Lower lobe of right lung (tissue), 2 donors: Measurements from ENCODE around the gene RECQL5. TPM values are rescaled to one million over a fixed set of nuclear protein-coding genes. Genes with fewer than 3 reads are reported as not detected.

ENCODE experiments used
- ATAC-seq, 2 donors: fragments of 200-7000 bp; cut with Tn5 transposase; one replicate each; pipeline ENCODE4 v1.9.1; 2020 to 2022; ENCODE audit warnings: mild to moderate bottlenecking in 2 of 2, moderate library complexity in 2 of 2
- DNase-seq: peaks from one replicate; pipeline ENCODE4 v3.0.0-alpha.2; 2020
- H3K27ac ChIP-seq: fragments of 200-600 bp; one replicate; pipeline ENCODE4 v1.8.0; 2022
- H3K27me3 ChIP-seq: fragments of 200-600 bp; one replicate; pipeline ENCODE4 v1.8.0; 2022; ENCODE audit warnings: low read depth
- H3K36me3 ChIP-seq: fragments of 200-600 bp; one replicate; pipeline ENCODE4 v1.8.0; 2022; ENCODE audit warnings: mild to moderate bottlenecking
- H3K4me1 ChIP-seq: fragments of 200-600 bp; one replicate; pipeline ENCODE4 v1.8.0; 2022
- H3K4me3 ChIP-seq: fragments of 200-600 bp; one replicate; pipeline ENCODE4 v1.8.0; 2022; ENCODE audit warnings: mild to moderate bottlenecking
- H3K9me3 ChIP-seq: fragments of 200-600 bp; one replicate; pipeline ENCODE4 v1.8.0; 2022
- intact Hi-C: fragments of 100-400 bp; cut with DNase I; formaldehyde crosslinking; loops from one replicate; pipeline ENCODE4 v1.11.0; 2022
- total RNA-seq: library from RNA; stranded (reverse); fragmentation: NEBNext Ultra II Directional; extraction: Animal tissue kit (Norgen Biotek cat#: 25700); gene quantifications from one replicate; pipeline ENCODE4 v1.2.1, GENCODE V29; 2021
- TF ChIP-seq, protein P1 (sequence below): fragments of 200-600 bp; IDR thresholded peaks from one replicate; pipeline ENCODE4 v1.8.0; 2022; ENCODE audit warnings: antibody characterized with exemption, mild to moderate bottlenecking
- donor health status: DM: no; HTN: yes; CAD: no; lungs with severe emphysema.

Gene RECQL5
- total RNA-seq, 1 donor from 2014 or later: 39.4 TPM

- no peak overlapping the region for H3K27ac ChIP-seq
- intact Hi-C loops: no loop called here
- no peaks in the 10 kb centered on the region for H3K9me3 ChIP-seq
- no peak for DNase-seq
- no peak for ATAC-seq
- no peak overlapping the region for H3K4me3 ChIP-seq
- H3K27me3 ChIP-seq: no peaks in the 10 kb centered on the region
- peaks cover 49% of the 10 kb centered on the region for H3K4me1 ChIP-seq
- H3K36me3 ChIP-seq: peaks cover 93% of the 10 kb centered on the region
- TF ChIP-seq, protein P1, sequence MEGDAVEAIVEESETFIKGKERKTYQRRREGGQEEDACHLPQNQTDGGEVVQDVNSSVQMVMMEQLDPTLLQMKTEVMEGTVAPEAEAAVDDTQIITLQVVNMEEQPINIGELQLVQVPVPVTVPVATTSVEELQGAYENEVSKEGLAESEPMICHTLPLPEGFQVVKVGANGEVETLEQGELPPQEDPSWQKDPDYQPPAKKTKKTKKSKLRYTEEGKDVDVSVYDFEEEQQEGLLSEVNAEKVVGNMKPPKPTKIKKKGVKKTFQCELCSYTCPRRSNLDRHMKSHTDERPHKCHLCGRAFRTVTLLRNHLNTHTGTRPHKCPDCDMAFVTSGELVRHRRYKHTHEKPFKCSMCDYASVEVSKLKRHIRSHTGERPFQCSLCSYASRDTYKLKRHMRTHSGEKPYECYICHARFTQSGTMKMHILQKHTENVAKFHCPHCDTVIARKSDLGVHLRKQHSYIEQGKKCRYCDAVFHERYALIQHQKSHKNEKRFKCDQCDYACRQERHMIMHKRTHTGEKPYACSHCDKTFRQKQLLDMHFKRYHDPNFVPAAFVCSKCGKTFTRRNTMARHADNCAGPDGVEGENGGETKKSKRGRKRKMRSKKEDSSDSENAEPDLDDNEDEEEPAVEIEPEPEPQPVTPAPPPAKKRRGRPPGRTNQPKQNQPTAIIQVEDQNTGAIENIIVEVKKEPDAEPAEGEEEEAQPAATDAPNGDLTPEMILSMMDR: no peak
These were observed 36.6 kb upstream of the RECQL5 start for GRCh38 chr17:75703591-75703990.

DNA sequence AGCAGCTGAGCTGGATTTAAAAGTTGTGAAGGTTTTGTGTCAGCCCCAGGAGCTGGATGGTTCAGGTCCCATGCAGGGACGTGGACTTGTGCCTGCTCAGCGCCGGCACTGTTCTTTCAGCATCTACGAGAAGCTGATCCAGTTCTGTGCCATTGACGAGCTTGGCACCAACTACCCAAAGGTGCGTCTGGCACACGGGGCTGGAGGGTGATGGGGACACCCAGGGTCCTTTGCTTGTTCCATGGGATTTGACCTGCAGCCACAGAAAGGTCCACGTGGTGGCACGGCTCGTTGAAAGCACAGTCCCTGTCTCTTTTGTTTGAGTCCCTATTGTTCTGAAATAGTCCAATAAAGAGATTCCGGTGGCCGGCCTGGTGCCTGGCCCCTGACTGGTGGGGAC is 36.2 kb upstream of the RECQL5 start:
- no peaks in the 10 kb centered on the region for H3K27me3 ChIP-seq
- peaks cover 89% of the 10 kb centered on the region for H3K36me3 ChIP-seq
- H3K27ac ChIP-seq: no peak overlapping the region
- ATAC-seq (no peak), DNase-seq (no peak)
- intact Hi-C loops: no loop called here
- TF ChIP-seq, protein P1: no peak
- H3K4me3 ChIP-seq: no peak overlapping the region
- no peaks in the 10 kb centered on the region for H3K9me3 ChIP-seq
- peaks cover 53% of the 10 kb centered on the region for H3K4me1 ChIP-seq

GRCh38 chr17:75701288-75701687 is 34.3 kb upstream of the RECQL5 start:
- Histone ChIP-seq H3K4me3 (no peak overlapping the region), H3K9me3 (no peaks in the 10 kb centered on the region), H3K27me3 (no peaks in the 10 kb centered on the region), H3K4me1 (peaks cover 52% of the 10 kb centered on the region), H3K36me3 (peaks cover 79% of the 10 kb centered on the region), H3K27ac (peak overlapping the region; percentile 74)
- TF ChIP-seq, protein P1: no peak
- ATAC-seq (no peak), DNase-seq (no peak)
- intact Hi-C loops: no loop called here

DNA sequence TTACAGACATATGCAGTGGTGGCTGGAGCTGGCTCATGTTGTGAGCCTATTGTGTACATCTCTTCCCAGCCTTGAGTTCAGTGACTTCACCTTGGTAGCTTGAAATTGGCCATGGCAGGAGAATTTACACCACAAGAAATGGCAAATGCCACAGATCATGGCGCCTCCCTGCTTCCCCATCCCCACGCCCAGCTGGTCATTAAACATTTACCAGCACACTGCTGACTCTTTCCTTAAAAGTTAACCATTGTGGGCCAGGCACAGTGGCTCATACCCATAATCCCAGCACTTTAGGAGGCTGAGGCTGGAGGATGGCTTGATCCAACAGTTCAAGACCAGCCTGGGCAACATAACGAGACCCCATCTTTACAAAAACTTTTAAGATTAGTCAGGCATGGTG is 31.7 kb upstream of the RECQL5 start:
- no peaks in the 10 kb centered on the region for H3K27me3 ChIP-seq
- H3K9me3 ChIP-seq: no peaks in the 10 kb centered on the region
- peaks cover 78% of the 10 kb centered on the region for H3K36me3 ChIP-seq
- TF ChIP-seq, protein P1: no peak
- peaks cover 57% of the 10 kb centered on the region for H3K4me1 ChIP-seq
- intact Hi-C loops: no loop called here
- DNase-seq: no peak
- no peak for ATAC-seq
- H3K4me3 ChIP-seq: no peak overlapping the region
- H3K27ac ChIP-seq: peak overlapping the region; percentile 61

DNA sequence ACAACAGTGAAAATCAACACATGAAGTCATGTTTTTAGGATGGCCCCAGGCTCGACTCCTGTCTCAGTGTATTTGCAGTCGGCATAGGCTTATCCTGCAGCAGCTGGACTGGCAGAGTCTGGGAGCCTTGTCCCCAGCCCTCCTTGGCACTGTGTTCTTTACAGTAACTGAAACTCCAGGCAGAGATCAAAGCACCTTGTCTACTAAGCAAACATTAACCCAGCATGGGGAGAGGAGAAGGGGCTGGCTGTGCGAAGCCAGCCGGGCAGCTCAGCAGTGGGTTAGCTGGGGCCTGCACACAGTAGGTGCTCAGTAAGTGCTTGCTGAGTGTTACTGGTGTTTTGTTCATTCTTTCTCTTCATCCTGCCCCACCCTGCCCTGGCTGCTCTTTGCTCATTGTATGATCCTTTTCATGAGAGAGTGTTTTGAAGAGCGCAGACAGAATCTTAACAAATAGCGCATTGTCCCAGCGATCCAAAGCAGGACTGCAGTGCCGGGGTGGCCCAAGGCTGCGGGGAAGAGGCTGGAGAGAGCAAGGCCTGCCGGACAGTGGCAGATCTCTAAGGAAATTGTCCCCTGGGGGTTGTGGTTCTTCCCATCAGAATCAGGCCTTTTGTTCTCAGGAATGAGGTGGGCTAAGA is 30.8 kb upstream of the RECQL5 start:
- peak overlapping the region; percentile 53 for H3K27ac ChIP-seq
- TF ChIP-seq, protein P1: no peak
- H3K9me3 ChIP-seq: no peaks in the 10 kb centered on the region
- peak; percentile 21 to 27 for ATAC-seq
- DNase-seq: no peak
- H3K4me3 ChIP-seq: no peak overlapping the region
- no peaks in the 10 kb centered on the region for H3K27me3 ChIP-seq
- intact Hi-C loops: no loop called here
- H3K4me1 ChIP-seq: peaks cover 66% of the 10 kb centered on the region
- peaks cover 74% of the 10 kb centered on the region for H3K36me3 ChIP-seq
